Midbrain (tissue), 1 donor: ENCODE results near the gene SULT4A1.

Source experiments
- DNase-seq: peaks from one replicate; lab custom pipeline; 2025; lab: John Stamatoyannopoulos, UW

Gene SULT4A1

GRCh38 chr22:43844560-43845545 is 17.5 kb downstream of the SULT4A1 start:
- no peak for DNase-seq

- no peak for DNase-seq
Observed at GRCh38 chr22:43843783-43844530, 18.4 kb downstream of the SULT4A1 start.

DNA sequence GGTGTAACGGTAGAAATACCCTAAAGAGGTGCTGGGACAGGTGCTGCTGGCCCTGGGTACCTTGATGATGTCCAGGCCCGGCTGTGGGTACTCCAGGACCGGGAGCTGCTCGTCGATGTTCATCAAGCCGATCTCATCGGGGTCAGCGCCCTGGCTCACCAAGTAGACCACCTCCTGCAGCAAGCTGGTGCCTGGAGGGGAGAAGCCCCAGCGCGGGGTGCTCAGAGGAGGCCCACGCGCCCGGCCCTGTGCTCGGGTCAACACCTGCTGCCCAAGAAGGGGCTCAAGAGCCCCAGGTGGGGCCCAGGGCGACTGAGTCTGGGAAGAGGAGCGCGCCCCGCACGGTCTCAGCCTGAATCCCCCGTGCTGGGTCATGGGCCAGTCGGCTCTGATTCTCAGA is 20.6 kb downstream of the SULT4A1 start:
- no peak for DNase-seq

DNA sequence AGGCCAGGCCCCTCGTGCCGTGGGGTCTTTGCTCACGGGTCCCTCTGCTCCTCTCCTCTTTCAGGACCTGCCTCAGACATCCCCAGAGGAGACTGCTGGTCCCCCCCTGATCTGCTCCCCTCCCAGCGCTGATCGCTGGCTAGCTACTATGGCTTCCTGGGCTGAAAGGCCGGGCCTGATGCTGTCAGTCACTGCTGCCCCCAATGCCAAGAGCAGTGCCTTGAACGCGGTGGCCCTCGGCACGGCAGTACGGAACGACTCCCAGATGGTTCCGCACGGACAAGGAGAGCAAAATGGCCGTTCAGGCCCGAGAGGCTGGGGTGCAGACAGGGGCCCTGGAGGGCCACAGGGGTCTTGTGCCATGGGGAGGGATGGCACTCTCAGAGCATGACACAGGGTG is 21.5 kb downstream of the SULT4A1 start:
- no peak for DNase-seq

GRCh38 chr22:43840431-43840830 is 21.9 kb downstream of the SULT4A1 start:
- no peak for DNase-seq

DNA sequence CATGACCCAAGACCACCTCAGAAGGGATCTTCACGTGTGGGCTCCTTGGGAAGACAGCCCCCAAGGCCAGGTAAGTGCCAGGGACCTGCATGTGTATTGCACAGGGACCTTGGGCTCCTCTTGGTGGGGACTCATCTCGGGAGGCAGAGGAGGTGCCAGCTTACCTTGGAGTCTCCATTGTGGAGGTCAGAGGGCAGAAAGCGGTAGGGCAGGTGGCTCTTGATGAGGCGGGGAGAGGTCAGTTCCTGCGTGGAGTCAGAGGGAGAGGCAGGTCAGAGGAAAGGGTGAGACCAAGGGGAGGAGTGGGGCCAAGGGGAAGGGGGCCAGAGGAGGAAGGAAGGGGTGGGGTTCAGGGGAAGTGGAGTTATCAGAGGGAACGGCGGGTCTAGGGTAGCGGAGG is 22.5 kb downstream of the SULT4A1 start:
- DNase-seq = no peak

DNA sequence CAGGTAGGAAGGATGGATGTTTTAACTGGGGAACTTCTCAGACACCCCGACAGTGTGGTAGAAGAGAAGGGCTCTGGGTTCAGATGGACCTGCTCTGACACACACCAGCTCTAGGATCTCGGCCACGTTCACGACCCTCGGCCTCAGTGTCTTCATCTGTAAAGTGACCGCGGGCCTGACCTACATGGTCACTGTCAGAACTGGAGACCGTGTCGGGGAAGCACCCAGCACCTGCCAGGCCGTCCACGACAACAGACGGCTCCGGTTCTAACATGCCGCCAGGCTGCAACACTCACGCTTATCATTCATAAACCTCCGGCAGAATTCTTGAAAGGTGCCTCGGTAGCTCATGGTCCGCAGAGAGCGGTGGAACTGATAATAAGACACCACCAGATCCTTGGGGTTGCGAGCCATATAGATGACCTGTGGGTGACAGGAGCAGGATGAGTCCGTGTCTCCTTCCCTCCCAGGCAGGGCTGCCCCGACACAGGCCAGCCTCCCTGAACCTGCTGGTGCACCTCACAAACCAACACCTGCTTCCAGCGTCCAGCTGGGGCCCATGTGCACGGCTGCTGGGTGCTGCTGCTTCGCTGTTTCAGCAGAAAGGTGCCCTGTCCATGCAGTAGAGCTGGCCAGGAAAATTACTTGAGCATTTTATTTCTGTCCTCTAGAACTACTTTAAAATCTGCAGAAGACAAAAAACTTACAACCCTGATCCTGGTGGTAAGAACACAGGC is 23.6 kb downstream of the SULT4A1 start:
- no peak for DNase-seq

- DNase-seq = no peak
Observed at GRCh38 chr22:43838161-43838560, 24.2 kb downstream of the SULT4A1 start.

DNA sequence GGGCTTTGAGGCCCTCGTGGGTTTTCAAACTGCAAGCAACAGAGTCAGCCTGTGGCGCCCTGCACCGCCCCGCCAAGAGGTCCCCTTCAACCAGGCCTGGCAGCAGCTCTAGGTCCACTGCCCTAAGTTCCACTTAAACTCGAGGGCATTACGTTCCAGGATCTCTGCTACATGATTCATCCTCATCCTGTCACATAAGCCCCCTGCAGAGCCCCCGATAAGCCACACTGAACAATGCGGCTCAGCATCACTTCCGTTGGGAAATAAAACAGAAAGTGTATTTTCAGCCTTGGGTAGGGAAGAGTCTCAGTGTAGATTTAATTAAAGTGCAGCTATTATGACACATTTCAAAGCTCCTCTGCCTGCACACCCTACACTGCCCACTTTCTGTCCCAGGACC is 24.6 kb downstream of the SULT4A1 start:
- no peak for DNase-seq

- no peak for DNase-seq
Observed at GRCh38 chr22:43835736-43836135, 26.6 kb downstream of the SULT4A1 start.

DNA sequence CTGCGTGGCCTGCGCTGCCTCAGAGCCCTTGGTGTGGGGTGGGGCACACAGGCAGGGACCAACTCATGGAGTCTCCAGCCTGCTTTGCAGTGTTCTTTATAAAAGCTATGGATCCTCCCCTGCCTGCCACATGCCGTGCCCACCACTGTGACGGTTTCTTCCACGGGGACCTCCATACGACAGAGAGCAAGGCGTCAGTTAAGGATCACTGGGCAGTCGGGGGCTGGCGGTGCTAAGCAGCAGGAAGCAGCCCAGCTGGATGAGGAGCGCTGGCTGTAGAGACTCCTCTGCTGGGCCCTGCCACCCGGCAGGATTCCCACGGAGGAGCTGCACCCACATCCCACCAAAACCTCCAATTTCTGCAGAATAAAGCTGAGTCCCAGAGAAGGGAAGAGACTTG is 27.1 kb downstream of the SULT4A1 start:
- no peak for DNase-seq

GRCh38 chr22:43833286-43834240 is 28.8 kb downstream of the SULT4A1 start:
- DNase-seq = no peak

DNA sequence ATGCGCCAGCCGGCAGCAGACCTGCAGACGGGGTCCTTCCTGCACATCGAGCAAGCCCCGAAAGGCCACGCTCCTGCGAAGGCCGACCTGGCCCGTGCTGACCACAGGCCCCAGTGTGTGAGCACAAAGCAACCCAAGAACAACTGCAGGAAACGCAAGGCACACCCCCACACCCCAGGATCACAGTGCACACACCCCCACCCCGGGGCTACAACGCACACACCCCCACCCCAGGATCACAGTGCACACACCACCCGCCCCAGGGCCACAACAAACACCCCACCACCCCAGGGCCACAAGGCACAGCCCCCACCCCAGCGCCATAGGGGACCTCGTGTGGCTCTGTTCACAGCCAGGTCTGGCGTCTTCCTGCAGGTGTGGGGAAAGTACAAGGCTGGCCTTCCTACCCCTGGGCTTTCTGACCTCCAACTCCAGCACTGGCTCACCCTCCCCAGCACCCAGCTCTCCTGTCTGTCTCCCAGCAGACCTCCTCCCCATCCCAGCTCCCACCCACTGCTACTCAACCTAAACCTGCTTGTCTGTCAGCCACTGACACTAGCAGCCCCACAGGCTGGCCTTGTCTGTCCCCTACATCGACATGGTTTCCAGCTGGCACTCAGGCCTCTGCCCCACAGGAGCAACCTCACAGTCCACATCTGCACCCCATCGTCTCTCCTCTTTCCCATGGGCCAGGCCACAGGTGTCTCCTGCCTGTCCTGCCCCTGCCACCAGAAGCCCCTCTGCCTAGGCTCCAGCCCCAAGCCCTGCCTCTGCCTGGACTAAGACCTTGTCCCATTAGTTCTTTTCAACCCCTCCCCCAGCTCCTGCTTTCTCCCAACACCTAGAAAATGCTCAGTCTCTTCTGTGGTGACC is 29.7 kb downstream of the SULT4A1 start:
- DNase-seq = no peak

GRCh38 chr22:43831561-43832392 is 30.5 kb downstream of the SULT4A1 start:
- no peak for DNase-seq

GRCh38 chr22:43830931-43831560 is 31.3 kb downstream of the SULT4A1 start:
- no peak for DNase-seq

- no peak for DNase-seq
Observed at GRCh38 chr22:43829904-43830851, 32.1 kb downstream of the SULT4A1 start.

GRCh38 chr22:43828998-43829782 is 33.1 kb downstream of the SULT4A1 start:
- peak; percentile 43 for DNase-seq
